Endothelial cell (in vitro differentiated cells): Measurements from ENCODE around the gene TREM2. TPM values are rescaled to one million over a fixed set of nuclear protein-coding genes. Genes with fewer than 3 reads are reported as not detected.

Source experiments
- DNase-seq: peaks from one replicate; pipeline ENCODE4 v3.0.0; 2021; ENCODE audit warnings: low spot score
- H3K27ac Mint-ChIP-seq: one replicate; pipeline ENCODE4 v1.8.0; 2021; ENCODE audit warnings: mixed read lengths, inconsistent platforms; ENCODE audit not compliant: unreplicated experiment
- H3K27me3 Mint-ChIP-seq: one replicate; pipeline ENCODE4 v1.8.0; 2021; ENCODE audit warnings: mild to moderate bottlenecking, moderate library complexity, mixed read lengths, inconsistent platforms; ENCODE audit not compliant: unreplicated experiment
- H3K36me3 Mint-ChIP-seq: one replicate; pipeline ENCODE4 v1.8.0; 2021; ENCODE audit warnings: mild to moderate bottlenecking, low read depth, mixed read lengths, inconsistent platforms; ENCODE audit not compliant: unreplicated experiment
- H3K4me1 Mint-ChIP-seq: one replicate; pipeline ENCODE4 v1.8.0; 2021; ENCODE audit warnings: mild to moderate bottlenecking, mixed read lengths, inconsistent platforms; ENCODE audit not compliant: unreplicated experiment
- H3K4me3 Mint-ChIP-seq: one replicate; pipeline ENCODE4 v1.8.0; 2021; ENCODE audit warnings: mild to moderate bottlenecking, mixed read lengths, inconsistent platforms; ENCODE audit not compliant: unreplicated experiment
- H3K9me3 Mint-ChIP-seq: one replicate; pipeline ENCODE4 v1.8.0; 2021; ENCODE audit warnings: mixed read lengths, inconsistent platforms; ENCODE audit not compliant: unreplicated experiment
- CTCF ChIP-seq: fragments of 200-600 bp; sonication (generic); IDR thresholded peaks from one replicate; pipeline ENCODE4 v1.5.0; 2021; ENCODE audit warnings: antibody characterized with exemption; ENCODE audit not compliant: unreplicated experiment
- long read RNA-seq: library from polyadenylated mRNA; unstranded; transcript quantifications from one replicate; pipeline ENCODE4 v2.0.0, GENCODE V29; 2020; ENCODE audit not compliant: unreplicated experiment
- total RNA-seq: library from RNA; stranded (reverse); fragmentation: NEBNext Ultra II Directional; extraction: Animal tissue kit (Norgen Biotek cat#: 25700); gene quantifications from one replicate; pipeline ENCODE4 v1.2.1, GENCODE V29; 2021; ENCODE audit not compliant: unreplicated experiment

The TREM2 gene
- total RNA-seq, result not detected
- long read RNA-seq, result 0 reads

GRCh38 chr6:41162687-41163418, at the start of gene TREM2:
TREM2 (minus strand) TSS chr6:41163116; CDS start chr6:41163082, 34 bp downstream.
- H3K4me1 Mint-ChIP-seq, result no peaks in the 10 kb centered on the region
- no peak for TF ChIP-seq CTCF
- H3K27ac Mint-ChIP-seq, result no peak within 1 kb of the TSS
- peaks cover 13% of the 10 kb centered on the region for H3K27me3 Mint-ChIP-seq
- H3K36me3 Mint-ChIP-seq, result peaks cover 2% of the 10 kb centered on the region
- H3K4me3 Mint-ChIP-seq, result no peak within 1 kb of the TSS
- H3K9me3 Mint-ChIP-seq, result no peaks in the 10 kb centered on the region
- DNase-seq, result no peak

GRCh38 chr6:41209547-41210320, 46.8 kb upstream of the TREM2 start:
- no peak overlapping the region for H3K27ac Mint-ChIP-seq
- H3K9me3 Mint-ChIP-seq, result peaks cover 7% of the 10 kb centered on the region
- DNase-seq, result no peak
- no peak for TF ChIP-seq CTCF
- H3K4me3 Mint-ChIP-seq, result no peak overlapping the region
- H3K4me1 Mint-ChIP-seq, result peaks cover 3% of the 10 kb centered on the region
- peaks cover 2% of the 10 kb centered on the region for H3K36me3 Mint-ChIP-seq
- H3K27me3 Mint-ChIP-seq, result no peaks in the 10 kb centered on the region

- peaks cover 3% of the 10 kb centered on the region for H3K4me1 Mint-ChIP-seq
- H3K27ac Mint-ChIP-seq, result no peak overlapping the region
- H3K9me3 Mint-ChIP-seq, result no peaks in the 10 kb centered on the region
- H3K36me3 Mint-ChIP-seq, result no peaks in the 10 kb centered on the region
- H3K4me3 Mint-ChIP-seq, result no peak overlapping the region
- TF ChIP-seq CTCF, result no peak
- no peak for DNase-seq
- no peaks in the 10 kb centered on the region for H3K27me3 Mint-ChIP-seq
These were observed 45.7 kb upstream of the TREM2 start for GRCh38 chr6:41208439-41209106.

- H3K4me1 Mint-ChIP-seq, result peaks cover 24% of the 10 kb centered on the region
- H3K4me3 Mint-ChIP-seq, result no peak overlapping the region
- no peak overlapping the region for H3K27ac Mint-ChIP-seq
- DNase-seq, result no peak
- no peaks in the 10 kb centered on the region for H3K27me3 Mint-ChIP-seq
- TF ChIP-seq CTCF, result no peak
- no peaks in the 10 kb centered on the region for H3K36me3 Mint-ChIP-seq
- H3K9me3 Mint-ChIP-seq, result no peaks in the 10 kb centered on the region
These were observed 41.2 kb upstream of the TREM2 start for GRCh38 chr6:41204156-41204555.
